ENCODE measurements around the gene WAPL.

- no peak for TF ChIP-seq FIP1L1 (IDR thresholded peaks at IDR 0.05; ENCODE audit: low read depth, low read length, poor library complexity, severe bottlenecking)
- TF ChIP-seq HMG20B (CRISPR knock-in tag; IDR thresholded peaks at IDR 0.05) = no peak
- TF ChIP-seq POLR2AphosphoS2 (IDR thresholded peaks at IDR 0.05; ENCODE audit: low read length) = no peak
- TF ChIP-seq LARP7 (IDR thresholded peaks at IDR 0.05) = no peak
- TF ChIP-seq NFIC (IDR thresholded peaks at IDR 0.05) = no peak
- no peak for TF ChIP-seq POLR3G (IDR thresholded peaks at IDR 0.05; ENCODE audit: extremely low read depth, insufficient read length, insufficient replicate concordance)
- no peak for TF ChIP-seq MAFK (IDR thresholded peaks at IDR 0.05; ENCODE audit: low read length)
- no peak for TF ChIP-seq SMAD4 (CRISPR knock-in tag; conservative IDR thresholded peaks at IDR 0.05)
Measured at GRCh38 chr10:86489071-86489810, 32.4 kb downstream of the WAPL start.

Measured in K562 (cell line).